Stimulated activated CD8-positive, alpha-beta memory T cell treated with anti-CD3 and anti-CD28 coated beads, Interleukin-15, amount 100 ng/mL, for 24 hours (primary cell): Measurements from ENCODE around the gene CYB5B.

ENCODE experiments used
- DNase-seq: peaks from one replicate; pipeline ENCODE4 v3.0.0-alpha.2; 2020; ENCODE audit warnings: low read depth

CYB5B gene

DNA sequence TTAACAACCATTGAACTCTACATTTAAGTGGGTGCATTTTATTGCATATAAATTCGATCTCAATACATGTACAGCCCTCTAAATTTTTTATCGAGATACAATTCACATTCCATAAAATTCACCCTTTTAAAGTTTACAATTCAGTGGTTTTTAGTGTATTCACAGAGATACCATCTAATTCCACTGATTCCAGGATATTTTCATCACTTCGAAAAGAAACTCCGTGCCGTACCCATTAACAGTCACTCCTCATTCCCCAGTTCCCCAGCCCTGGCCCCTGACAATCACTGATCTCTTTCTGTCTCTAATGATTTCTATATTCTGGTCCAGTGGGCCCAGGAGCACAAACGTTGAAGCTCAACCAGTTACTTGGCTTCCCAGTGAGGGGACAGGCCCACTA, 61.4 kb downstream of the CYB5B start:
- no peak for DNase-seq

DNA sequence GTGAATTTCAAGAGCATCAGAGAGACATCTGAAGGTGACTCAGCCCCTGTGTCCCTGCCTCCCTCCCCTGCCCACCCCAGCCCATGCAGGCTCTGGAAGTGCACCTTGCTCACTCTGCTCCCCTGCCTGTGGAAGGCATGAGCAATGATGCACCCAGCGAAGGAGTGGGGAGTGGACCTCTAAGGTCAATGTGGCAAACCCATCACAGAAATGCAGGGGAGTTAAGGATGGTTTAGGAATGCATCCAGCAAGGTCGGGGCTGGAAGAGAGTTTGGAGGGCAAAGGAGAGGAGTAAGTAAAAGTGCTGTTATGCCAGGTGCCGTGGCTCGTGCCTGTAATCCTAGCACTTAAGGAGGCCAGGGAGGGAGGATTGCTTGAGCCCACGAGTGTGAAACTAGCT, 61.9 kb downstream of the CYB5B start:
- no peak for DNase-seq

DNA sequence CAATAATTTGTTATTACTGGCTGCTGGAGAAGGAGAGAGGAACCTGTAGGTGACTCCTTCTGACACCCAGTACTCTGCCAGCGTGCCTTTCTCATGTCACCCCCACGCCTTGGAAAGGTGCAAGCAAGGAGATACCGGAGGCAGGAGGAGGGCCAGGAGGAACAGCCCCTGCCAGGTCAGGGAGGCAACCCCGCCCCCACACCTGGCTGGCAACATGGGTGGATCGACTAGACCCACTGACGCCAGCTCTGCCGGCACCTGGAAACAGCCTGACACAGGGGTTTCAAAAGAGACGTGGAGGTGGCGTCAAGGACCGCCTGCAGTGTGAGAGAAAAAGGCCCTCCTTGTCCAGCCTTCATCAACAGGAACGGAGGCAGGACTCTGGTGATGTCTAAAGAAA, 62.3 kb downstream of the CYB5B start:
- no peak for DNase-seq

DNA sequence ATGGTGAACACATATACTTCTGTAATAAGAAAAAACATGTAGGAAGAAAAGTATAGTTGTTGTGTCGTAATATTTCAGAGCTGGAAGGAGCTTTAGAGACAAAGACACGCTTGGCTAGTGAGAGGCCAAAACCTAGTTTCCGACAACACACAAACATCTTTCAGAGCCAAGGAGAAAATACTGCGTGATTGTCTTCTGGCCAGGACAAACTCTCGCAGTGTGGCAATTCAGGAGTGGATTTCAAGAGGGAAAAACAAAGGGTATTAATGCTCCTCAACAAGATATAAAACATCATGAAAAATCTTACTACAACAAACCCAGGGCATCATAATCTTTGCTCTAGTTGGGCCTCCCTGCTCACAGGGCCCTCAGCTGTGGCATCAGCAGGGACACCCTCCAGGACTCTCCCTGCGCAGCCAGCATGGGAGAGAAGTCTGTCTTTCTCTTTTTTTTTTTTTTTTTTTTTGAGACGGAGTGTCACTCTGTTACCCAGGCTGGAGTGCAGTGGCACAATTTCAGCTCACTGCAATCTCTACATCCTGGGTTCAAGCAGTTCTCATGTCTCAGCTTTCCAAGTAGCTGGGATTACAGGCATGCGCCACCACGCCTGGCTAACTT, 66.4 kb downstream of the CYB5B start:
- no peak for DNase-seq

- DNase-seq, result no peak
Observed at GRCh38 chr16:69494991-69495392, 70.6 kb downstream of the CYB5B start.

DNA sequence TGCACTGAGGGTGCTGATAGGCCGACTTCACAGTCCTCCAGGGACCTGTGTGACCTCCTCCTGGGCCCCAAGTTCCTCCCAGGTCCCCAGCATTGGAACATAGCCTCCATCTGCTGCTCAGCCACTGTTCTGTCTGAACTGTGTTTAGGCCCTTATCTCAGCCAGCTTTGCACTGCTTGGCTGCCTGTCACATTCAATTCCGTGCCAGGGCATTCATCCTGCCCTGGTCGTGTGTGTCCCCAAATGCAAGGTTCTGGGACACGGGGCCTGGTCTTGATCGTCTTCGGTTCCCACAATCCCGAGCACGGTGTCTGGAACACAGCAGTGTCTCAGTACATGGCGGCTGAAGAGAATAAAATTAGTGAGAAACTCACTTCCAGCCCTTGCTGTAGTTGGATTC, 71.4 kb downstream of the CYB5B start:
- no peak for DNase-seq

DNA sequence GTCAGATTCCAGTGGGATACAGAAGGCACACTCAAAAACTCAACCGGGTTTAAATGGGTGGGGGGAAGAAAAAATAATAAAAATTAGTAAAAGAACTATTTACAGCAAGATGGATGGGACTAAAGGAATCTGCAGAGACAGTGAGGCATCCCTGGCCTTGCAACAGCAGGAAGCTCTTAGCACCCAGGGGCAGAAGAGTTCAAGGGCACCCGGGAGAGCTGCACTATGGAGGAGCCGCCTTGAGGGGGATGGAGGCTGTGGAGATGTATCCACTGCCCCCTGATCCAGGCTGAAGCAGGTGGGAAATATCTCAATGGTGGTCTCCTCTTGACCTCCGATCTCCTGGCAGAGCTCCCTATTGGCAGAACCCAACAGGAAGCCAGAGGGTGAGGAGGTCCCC, 72.0 kb downstream of the CYB5B start:
- no peak for DNase-seq

- DNase-seq, result no peak
Observed at GRCh38 chr16:69496896-69497295, 72.5 kb downstream of the CYB5B start.

DNA sequence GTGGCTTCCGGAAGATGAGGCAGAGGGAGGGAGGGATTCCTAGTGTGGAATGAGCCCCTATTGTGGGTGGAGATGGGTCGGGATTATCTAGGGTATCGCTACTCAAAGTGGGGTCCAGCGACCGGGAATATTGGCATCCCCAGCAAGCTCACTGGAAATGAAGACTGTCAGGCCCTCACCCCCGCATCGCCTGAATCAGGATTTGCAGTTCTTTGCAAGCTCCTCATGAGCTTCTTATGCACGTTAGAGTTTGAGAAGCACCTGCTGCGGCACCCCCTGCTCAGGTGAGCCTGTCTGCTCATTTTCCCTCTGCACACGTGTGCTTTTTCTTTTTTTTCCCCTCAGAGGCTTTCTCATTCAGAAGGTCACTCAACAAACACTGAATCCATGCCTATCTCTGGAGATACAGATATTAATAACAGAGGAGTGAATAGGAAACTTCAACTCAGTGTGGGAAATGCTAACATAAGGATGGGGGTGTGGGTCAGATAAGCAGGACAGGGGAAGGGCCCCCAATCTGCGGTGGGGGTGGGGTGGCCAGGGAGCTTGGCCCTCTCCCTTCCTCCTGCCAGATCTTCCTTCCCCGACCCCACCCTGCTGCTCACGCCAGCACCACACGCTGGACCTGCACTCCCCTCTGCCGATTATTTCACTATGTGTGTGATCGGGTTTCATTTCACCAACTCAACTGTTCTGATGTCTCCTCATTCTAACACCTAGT, 73.6 kb downstream of the CYB5B start:
- DNase-seq, result no peak

DNA sequence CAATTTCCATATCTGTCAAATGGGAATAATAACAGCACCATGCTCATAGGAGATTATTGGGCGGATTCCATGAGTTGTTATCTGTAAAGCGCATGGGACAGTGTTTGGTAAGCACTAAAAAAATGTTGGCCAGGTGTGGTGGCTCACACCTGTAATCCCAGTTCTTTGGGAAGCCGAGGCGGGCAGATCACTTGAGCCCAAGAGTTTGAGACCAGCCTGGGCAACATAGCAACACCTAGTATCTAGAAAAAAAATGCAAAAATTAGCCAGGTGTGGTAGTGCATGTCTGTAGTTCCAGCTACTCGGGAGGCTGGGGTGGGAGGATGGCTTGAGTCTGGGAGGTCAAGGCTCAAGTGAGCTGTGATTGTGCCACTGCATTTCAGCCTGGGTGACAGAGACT, 74.5 kb downstream of the CYB5B start:
- DNase-seq, result no peak

GRCh38 chr16:69499541-69500230, 75.3 kb downstream of the CYB5B start:
- no peak for DNase-seq

DNA sequence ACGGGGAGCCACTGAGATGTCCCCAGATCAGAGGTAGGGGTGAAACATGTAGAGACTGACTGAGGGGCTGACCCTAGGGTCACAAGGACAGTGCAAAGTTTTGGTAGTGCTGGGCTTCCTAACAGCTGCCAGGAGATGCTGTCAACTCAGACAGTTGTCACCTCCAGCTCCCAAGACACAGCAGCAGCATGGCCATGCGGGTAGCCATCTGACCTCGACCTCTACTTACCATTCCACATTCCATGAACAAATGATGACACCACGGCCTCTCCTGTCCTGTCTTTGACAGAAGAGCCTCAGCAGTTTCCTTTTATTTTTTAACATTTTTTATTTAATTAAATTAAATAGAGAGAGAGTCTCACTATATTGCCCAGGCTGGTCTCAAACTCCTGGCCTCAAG, 76.1 kb downstream of the CYB5B start:
- no peak for DNase-seq

DNA sequence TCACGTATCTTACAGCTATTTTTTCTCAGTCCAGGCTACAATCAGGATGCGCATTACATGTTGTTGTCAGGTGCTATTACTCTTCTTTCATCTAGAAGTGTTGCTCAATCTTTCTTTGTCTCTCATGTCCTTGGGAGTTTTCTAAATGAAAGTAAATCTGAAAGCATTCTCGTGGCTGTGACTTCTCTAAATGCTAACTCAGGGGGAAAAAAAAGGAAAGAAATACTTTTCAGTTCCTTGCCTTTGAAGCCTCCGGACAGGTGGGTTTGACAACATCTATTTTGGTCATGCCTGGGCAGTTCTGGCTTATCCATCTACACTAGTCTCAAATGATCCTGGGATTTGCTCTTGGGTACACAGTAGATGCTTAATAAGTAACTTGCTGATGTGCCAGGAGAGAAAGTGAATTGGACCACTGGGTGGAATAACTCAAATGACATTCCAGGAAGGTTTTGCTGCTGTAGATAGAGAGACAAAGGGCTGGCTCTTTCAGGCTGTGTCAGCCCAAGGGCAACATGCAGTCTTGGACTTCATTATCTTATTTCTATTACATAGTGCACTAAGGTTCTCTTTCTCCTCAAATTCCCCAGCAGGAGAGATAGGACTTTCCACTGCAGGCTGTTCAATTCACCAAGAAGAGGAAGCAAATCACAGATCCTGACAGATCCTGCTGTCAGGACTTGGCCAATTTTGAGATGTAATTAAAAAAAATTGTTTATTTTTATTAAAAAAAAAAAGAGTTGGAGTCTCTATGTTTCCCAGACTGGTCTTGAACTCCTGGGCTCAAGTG, 77.7 kb downstream of the CYB5B start:
- no peak for DNase-seq

DNA sequence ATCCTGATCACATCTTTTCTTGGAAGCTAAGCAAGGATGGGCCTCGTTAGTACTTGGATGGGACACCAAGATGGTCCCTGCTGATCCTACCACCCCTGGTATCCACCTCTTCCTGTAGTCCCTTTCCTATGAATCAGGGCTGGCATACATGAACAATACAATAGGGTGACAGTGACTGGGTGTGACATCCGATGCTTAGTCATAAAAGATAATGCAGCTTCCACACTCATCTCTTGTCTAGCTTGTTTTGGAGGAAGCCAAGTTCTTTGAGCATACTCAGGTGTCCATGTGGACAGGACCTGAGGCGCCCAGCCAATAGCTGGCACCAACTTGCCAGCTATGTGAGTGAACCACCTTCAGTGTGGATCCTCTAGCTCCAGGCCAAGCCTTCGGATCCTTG, 78.8 kb downstream of the CYB5B start:
- no peak for DNase-seq

GRCh38 chr16:69508033-69508755, 83.8 kb downstream of the CYB5B start:
- DNase-seq, result no peak

- no peak for DNase-seq
Observed at GRCh38 chr16:69509125-69509524, 84.7 kb downstream of the CYB5B start.

GRCh38 chr16:69511651-69512050, 87.2 kb downstream of the CYB5B start:
- DNase-seq, result no peak

- DNase-seq, result no peak
Observed at GRCh38 chr16:69513180-69513966, 89.0 kb downstream of the CYB5B start.

DNA sequence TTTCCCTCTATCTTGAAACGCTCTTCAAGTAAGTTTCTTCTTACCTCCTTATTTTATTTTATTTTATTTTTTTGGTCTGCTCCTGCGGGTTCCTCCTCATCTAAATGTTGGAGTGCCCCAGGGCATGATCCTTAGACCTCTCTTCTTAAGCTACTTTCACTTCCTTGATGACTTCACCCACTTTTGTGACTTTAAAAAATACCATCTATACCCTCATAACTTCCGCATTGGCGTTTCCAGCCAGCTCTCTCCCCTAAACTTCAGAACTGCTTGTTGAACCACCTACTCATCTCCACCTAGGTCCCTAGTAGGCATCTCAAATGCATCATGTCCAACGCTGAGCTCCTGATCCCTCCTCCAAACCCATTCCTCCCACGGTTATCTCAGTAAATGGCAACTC, 89.9 kb downstream of the CYB5B start:
- DNase-seq, result no peak
